Ascending aorta (tissue), 2 donors: ENCODE measurements around the gene SCGB2B2. TPM values are rescaled to one million over a fixed set of nuclear protein-coding genes. Genes with fewer than 3 reads are reported as not detected.
"Not testable (repeated sequence)": the region's sequence is repeated elsewhere in the genome, so short reads cannot be mapped to it uniquely, and the experiment has no call there.

Source experiments
- DNase-seq, 2 donors: peaks; one replicate each; pipeline ENCODE4 v3.0.0-alpha.2; 2019; ENCODE audit warnings: low spot score in 2 of 2
- H3K27ac ChIP-seq, 2 donors: fragments of 200-600 bp; sonication (generic); one replicate each; pipeline ENCODE4 v1.5.1; 2016 to 2017; ENCODE audit warnings: mild to moderate bottlenecking in 1 of 2
- H3K27me3 ChIP-seq: fragments of 200-600 bp; sonication (generic); one replicate; pipeline ENCODE4 v1.5.1; 2017
- H3K36me3 ChIP-seq, 2 donors: fragments of 200-600 bp; sonication (generic); one replicate each; pipeline ENCODE4 v1.5.1; 2016
- H3K4me1 ChIP-seq, 2 donors: fragments of 200-600 bp; sonication (generic); one replicate each; pipeline ENCODE4 v1.5.1; 2016 to 2017; ENCODE audit warnings: mild to moderate bottlenecking in 1 of 2
- H3K4me3 ChIP-seq, 2 donors: fragments of 200-600 bp; sonication (generic); one replicate each; pipeline ENCODE4 v1.5.1; 2016 to 2017; ENCODE audit warnings: mild to moderate bottlenecking in 1 of 2
- H3K9me3 ChIP-seq, 2 donors: fragments of 200-600 bp; sonication (generic); one replicate each; pipeline ENCODE4 v1.5.1; 2016
- CTCF ChIP-seq, 3 experiments: fragments of 200-600 bp in 2 of 3; fragments of 450-650 bp in 1 of 3; sonication (generic) in 2 of 3; IDR thresholded peaks; one replicate each; pipeline ENCODE4 v1.5.1; 2016 to 2019; ENCODE audit warnings: antibody characterized with exemption in 3 of 3, mild to moderate bottlenecking in 1 of 3, moderate library complexity in 1 of 3
- intact Hi-C: fragments of 100-400 bp; cut with DNase I; formaldehyde crosslinking; loops from one replicate; pipeline ENCODE4 v1.15.1; 2023
- total RNA-seq: library from RNA; depleted of rRNA; stranded (reverse); fragments of >200 nt; gene quantifications from one replicate; pipeline ENCODE4 v1.1.0, GENCODE V29; 2016

SCGB2B2 gene
- total RNA-seq, 1 donor from 2014 or later, result not detected

- Histone ChIP-seq H3K4me3 (no peak overlapping the region), H3K4me1 (no peaks in the 10 kb centered on the region), H3K27ac (no peak overlapping the region), H3K27me3 (no peaks in the 10 kb centered on the region), H3K36me3 (peaks cover 10 to 14% of the 10 kb centered on the region in 2 donors), H3K9me3 (peaks cover 36 to 67% of the 10 kb centered on the region in 2 donors)
- no peak for TF ChIP-seq CTCF (IDR thresholded peaks at IDR 0.05)
- DNase-seq, result no peak
- intact Hi-C loops, result no loop called here
Measured at GRCh38 chr19:34688592-34688991, 11.6 kb upstream of the SCGB2B2 start.

- no peaks in the 10 kb centered on the region for H3K27me3 ChIP-seq
- TF ChIP-seq CTCF (IDR thresholded peaks at IDR 0.05), result no peak
- H3K9me3 ChIP-seq, result peaks cover 42 to 80% of the 10 kb centered on the region in 2 donors
- no peak for DNase-seq
- no peak overlapping the region for H3K4me3 ChIP-seq
- intact Hi-C loops, result no loop called here
- no peak overlapping the region for H3K27ac ChIP-seq
- peaks cover 22 to 26% of the 10 kb centered on the region in 2 donors for H3K36me3 ChIP-seq
- no peaks in the 10 kb centered on the region for H3K4me1 ChIP-seq
Measured at GRCh38 chr19:34687348-34687747, 10.4 kb upstream of the SCGB2B2 start.

- peaks cover 46 to 85% of the 10 kb centered on the region in 2 donors for H3K9me3 ChIP-seq
- H3K27ac ChIP-seq, result no peak overlapping the region
- peaks cover 27 to 35% of the 10 kb centered on the region in 2 donors for H3K36me3 ChIP-seq
- TF ChIP-seq CTCF (IDR thresholded peaks at IDR 0.05), result no peak
- no peaks in the 10 kb centered on the region for H3K4me1 ChIP-seq
- intact Hi-C loops, result no loop called here
- H3K4me3 ChIP-seq, result no peak overlapping the region
- no peaks in the 10 kb centered on the region for H3K27me3 ChIP-seq
- DNase-seq, result no peak
Measured at GRCh38 chr19:34686455-34686854, 9.5 kb upstream of the SCGB2B2 start.

GRCh38 chr19:34685266-34685665 is 8.3 kb upstream of the SCGB2B2 start:
- DNase-seq, H3K27me3 ChIP-seq, H3K4me3 ChIP-seq, H3K27ac ChIP-seq, H3K4me1 ChIP-seq, intact Hi-C loops: not testable (repeated sequence)
- peaks cover 31 to 47% of the 10 kb centered on the region in 2 donors for H3K36me3 ChIP-seq
- peaks cover 53 to 96% of the 10 kb centered on the region in 2 donors for H3K9me3 ChIP-seq

- intact Hi-C loops, result no loop called here
- H3K9me3 ChIP-seq, result peaks cover 44 to 73% of the 10 kb centered on the region in 2 donors
- DNase-seq, result no peak
- no peak overlapping the region for H3K27ac ChIP-seq
- no peak overlapping the region for H3K4me3 ChIP-seq
- peaks cover 43 to 64% of the 10 kb centered on the region in 2 donors for H3K36me3 ChIP-seq
- no peaks in the 10 kb centered on the region for H3K27me3 ChIP-seq
- no peak for TF ChIP-seq CTCF (IDR thresholded peaks at IDR 0.05)
- peaks cover 0 to 7% of the 10 kb centered on the region in 2 donors for H3K4me1 ChIP-seq
Measured at GRCh38 chr19:34681478-34681877, 4.5 kb upstream of the SCGB2B2 start.

- intact Hi-C loops, result loop anchor here (10.0 kb wide), 2 partner anchors 866 to 966 kb away; partner anchors contain the start of genes COX6B1, ETV2 and TMEM147
- Histone ChIP-seq H3K27ac (peak overlapping the region; percentile 99), H3K4me3 (peak overlapping the region; percentile 83 to 85)
Measured at GRCh38 chr19:34678421-34678820, 1.5 kb upstream of the SCGB2B2 start.

More at GRCh38 chr19:34678421-34678820, 1.5 kb upstream of the SCGB2B2 start:
- Histone ChIP-seq H3K9me3 (peaks cover 22 to 43% of the 10 kb centered on the region in 2 donors), H3K4me1 (peaks cover 0 to 9% of the 10 kb centered on the region in 2 donors), H3K36me3 (peaks cover 31 to 48% of the 10 kb centered on the region in 2 donors), H3K27me3 (no peaks in the 10 kb centered on the region)
- TF ChIP-seq CTCF (IDR thresholded peaks at IDR 0.05), result no peak
- DNase-seq, result no peak
